ENCODE results near the gene LPP. TPM values are rescaled to one million over a fixed set of nuclear protein-coding genes. Genes with fewer than 3 reads are reported as not detected.

Gene LPP
- total and polyA plus RNA-seq, 2 of the 13 experiments (the other 11 are each of a cell fraction or from before 2014, with no cell fraction given) = 19.2 to 29.9 TPM

- ChIA-PET CTCF (ENCODE audit: low intra/inter-chr PET ratio, low total read pairs) (no interaction called here), POLR2A (interaction anchor here (0.6 to 3.8 kb wide), 10 partner anchors 27 to 1661 kb away, joined by 3 to 33 read pairs (median 8); partner anchors contain the start of gene BCL6)
- no peak for ATAC-seq
- TF ChIP-seq SKI (IDR thresholded peaks at IDR 0.05; ENCODE audit: partially characterized antibody) (no peak), SIX1 (CRISPR knock-in tag; IDR thresholded peaks at IDR 0.05; ENCODE audit: borderline replicate concordance) (no peak), GLMP (CRISPR knock-in tag; IDR thresholded peaks at IDR 0.05; ENCODE audit: borderline replicate concordance) (no peak), ZNF24 (IDR thresholded peaks at IDR 0.05) (no peak), ZNF121 (CRISPR knock-in tag; IDR thresholded peaks at IDR 0.05) (no peak), ZEB1 (IDR thresholded peaks at IDR 0.05; ENCODE audit: insufficient replicate concordance, low read depth) (no peak), FOXO4 (CRISPR knock-in tag; conservative IDR thresholded peaks at IDR 0.05) (no peak)
- intact Hi-C loops (cut with micrococcal nuclease; ENCODE audit: unreplicated experiment) (loop anchor here (5.0 to 10.0 kb wide), 3 partner anchors 85 to 455 kb away; no protein-coding TSS in a partner anchor), in situ Hi-C loops (cut with HindIII; ENCODE audit: extremely low pct_ligation_motif_present, low pct_unique_long_range_greater_than_20kb) (loop anchor here (5.0 to 25.0 kb wide), 2 partner anchors 450 to 1010 kb away; partner anchors contain the start of gene BCL6)
- no peak for FAIRE-seq
- DNase-seq (ENCODE audit: low spot score) = no peak
- 91% methylated on average over 3 of the region's 3 CpGs for WGBS (ENCODE audit: low lambda C conversion rate)
- Histone ChIP-seq H3K4me2 (ENCODE audit: low read depth, low read length) (no peak overlapping the region), H3K79me2 (ENCODE audit: insufficient read depth, low read length) (no peaks in the 10 kb centered on the region), H3K36me3 (replicated peaks in 1 of 2; ENCODE audit: control insufficient read depth in 1 of 2, insufficient read depth in 2 of 2, low read length in 2 of 2) (no peaks in the 10 kb centered on the region; a peak in 2 of 5 replicates), H2AFZ (ENCODE audit: low read length) (no peak overlapping the region), H3K4me1 (ENCODE audit: insufficient read depth, low read length) (peaks cover 76% of the 10 kb centered on the region), H3K4me3 (replicated peaks in 1 of 3; ENCODE audit: insufficient read depth in 1 of 3, low read depth in 2 of 3, low read length in 3 of 3) (no peak overlapping the region), H3K27me3 (ENCODE audit: control insufficient read depth in 1 of 2, insufficient read depth in 2 of 2, low read length in 2 of 2) (no peaks in the 10 kb centered on the region), H4K20me1 (ENCODE audit: insufficient read depth, low read length) (no peaks in the 10 kb centered on the region), H3K27ac (ENCODE audit: extremely low read length, insufficient read depth, low read length) (peak overlapping the region; percentile 99), H3K9me3 (ENCODE audit: low read length) (peaks cover 5% of the 10 kb centered on the region; the same call in 1 of the 2 replicates), H3K9ac (ENCODE audit: insufficient read depth, low read depth, low read length) (peak overlapping the region; percentile 65)
- BruUV-seq (replicated peaks) = no TSS peak
These were observed 593.5 kb downstream of the LPP start for GRCh38 chr3:188747489-188747888.
